NCI-H128 (cell line): ENCODE results near the gene CHMP1B.

Experiments used
- DNase-seq: peaks from one replicate; lab custom pipeline; 2025; ENCODE audit not compliant: unreplicated experiment; lab: John Stamatoyannopoulos, UW

CHMP1B gene, protein sequence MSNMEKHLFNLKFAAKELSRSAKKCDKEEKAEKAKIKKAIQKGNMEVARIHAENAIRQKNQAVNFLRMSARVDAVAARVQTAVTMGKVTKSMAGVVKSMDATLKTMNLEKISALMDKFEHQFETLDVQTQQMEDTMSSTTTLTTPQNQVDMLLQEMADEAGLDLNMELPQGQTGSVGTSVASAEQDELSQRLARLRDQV

DNA sequence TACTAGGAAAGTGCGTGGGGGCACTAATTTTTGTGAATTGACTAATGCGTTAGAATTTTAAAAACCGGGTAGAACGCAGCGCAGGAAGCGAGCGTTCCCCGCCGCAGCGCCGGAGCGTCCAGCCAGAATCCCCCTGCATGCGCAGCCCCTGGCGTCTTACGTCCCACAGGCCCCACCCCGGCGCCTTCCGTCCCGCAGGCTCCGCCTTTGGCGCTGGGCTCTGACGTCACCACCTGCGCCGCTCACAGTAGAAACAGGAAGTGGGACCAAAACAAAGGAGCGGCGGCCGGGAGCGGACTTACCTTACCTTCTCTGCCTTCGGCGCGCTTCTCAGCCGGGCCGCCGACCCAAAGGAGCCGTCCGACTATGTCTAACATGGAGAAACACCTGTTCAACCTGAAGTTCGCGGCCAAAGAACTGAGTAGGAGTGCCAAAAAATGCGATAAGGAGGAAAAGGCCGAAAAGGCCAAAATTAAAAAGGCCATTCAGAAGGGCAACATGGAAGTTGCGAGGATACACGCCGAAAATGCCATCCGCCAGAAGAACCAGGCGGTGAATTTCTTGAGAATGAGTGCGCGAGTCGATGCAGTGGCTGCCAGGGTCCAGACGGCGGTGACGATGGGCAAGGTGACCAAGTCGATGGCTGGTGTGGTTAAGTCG, at the start of gene CHMP1B:
Gene CHMP1B, plus strand, starts transcription at position 268 of the 660 bp plus-strand sequence. Its CDS starts 99 bp downstream, at position 367.
- DNase-seq, result peak; percentile 95

DNA sequence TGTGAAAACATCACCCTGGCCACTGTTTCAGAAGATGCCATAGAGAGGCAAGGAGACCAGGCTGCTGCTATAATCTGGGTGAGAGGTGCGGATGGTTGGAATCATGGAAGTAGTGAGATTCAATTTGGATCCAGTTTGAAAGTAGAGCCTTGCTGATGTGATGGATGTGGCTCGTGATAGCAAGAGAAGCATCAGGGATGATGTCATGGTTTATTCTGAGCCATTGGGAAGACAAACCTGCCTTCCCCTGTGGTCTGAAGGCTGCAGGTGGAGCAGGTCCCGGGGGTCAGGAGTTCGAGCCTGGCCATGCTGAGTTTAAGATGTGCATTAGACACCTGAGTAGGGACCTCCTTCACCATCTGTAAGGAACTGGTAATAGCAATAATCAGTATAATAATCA, 49.6 kb upstream of the CHMP1B start:
- no peak for DNase-seq

DNA sequence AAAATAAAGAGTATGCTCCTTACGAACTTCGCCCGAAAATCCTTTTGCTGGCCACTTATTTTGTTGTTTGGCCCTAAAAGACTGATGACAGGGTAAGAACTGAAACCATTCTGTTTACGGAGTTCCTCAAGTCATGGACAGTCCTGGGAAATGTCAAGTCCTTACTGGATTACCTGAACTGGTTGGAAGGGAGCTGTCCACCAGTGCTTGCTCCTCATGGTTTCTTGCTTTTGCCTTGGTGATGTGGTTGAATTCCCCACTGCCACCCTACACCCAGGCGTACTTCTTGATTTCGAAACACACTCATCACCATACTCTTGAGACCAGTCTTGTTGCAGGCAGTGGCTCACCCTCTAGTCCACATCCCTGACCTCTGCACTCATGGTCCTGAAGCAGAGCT, 49.1 kb upstream of the CHMP1B start:
- DNase-seq, result no peak

DNA sequence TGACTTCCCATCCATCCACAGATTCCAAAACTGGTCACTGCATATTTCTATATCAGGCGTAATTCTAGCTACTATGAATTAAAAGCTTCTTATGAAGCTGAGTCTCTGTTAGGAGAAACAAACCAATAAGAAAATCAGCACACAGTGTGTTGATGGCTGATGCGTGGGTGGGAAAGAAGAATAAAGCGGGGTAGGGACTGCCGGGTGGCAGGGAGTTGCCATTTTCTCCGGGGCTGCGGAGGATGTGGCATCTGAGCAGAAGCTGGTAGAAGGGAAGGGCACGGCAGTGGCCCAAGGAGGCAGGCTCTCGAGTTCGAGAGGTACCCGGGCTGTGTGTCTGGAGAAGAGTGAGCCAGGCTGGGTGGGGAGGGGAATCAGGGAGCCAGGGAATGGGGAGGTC, 48.6 kb upstream of the CHMP1B start:
- DNase-seq, result no peak

DNA sequence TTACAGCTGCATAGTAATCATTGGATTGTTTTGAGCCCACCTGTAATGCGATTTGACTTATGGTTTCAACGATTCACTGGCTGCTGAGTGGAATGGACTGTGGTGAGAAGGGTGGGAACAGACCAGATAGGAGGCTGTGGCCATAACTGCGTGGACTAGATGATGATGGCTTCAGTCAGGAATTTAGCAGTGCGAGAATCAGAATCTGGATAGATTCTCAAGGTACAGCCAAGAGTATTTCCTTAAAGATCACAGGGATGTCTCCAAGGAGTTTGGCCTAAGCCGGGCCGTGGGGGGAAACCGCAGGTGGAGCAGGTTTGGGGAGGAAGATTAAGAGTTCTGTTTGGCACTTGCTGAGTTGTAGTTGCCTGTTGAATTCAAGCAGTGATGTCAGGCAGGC, 44.0 kb upstream of the CHMP1B start:
- DNase-seq, result no peak

DNA sequence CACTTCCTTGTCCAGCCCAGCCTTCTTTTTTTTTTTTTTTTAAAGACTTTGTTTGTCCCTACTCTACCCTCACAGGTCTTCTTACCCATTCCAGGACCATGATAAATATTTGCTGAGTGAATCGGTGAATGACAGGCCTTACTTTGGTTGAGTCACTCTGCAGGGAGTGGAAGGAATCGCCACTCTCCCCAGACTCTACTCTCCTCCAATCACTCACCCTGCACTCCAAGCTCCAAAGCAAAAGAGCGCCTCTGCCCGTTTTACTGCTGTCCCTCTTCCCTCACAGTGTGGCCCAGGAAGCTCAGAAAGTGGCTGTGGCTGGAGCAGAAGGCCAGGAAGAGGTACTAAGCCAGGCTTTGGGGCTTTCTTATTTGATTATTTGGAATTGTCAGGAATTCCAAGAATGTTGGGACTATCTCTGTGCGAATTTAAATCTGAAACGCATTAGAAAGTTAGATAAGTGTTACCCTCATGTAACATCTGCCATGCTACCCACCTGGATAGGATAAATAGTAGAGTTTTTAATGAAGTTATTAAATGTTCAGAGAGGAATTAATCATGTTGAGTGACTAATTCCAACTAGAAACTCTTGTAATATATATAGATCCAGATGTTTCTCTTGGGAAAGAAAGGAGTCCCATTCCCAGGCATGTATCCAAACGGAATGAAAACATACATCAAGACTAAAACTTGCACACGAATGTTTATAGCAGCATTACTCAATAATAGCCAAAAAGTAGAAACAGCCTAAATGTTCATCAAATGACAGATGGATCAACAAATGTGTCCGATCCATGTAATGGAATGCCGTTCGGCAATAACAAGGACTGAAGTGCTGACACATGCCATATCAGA, 43.0 kb upstream of the CHMP1B start:
- DNase-seq, result no peak

DNA sequence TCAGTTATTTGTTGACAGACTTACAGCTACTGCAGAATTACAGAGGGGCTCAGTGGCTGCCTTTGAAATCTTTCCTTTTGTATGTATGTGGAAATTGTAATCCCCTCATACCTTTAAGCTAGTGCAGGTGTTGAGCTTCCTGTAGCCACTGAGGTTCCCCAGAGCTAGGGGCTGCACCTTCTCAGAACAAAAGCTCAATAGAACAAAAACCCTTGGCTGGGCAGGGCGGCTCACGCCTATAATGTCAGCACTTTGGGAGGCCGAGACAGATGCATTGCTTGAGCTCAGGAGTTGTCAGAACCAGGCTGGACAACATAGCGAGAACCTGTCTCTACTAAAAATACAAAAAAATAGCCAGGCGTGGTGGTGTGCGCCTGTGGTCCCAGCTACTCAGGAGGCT, 41.3 kb upstream of the CHMP1B start:
- no peak for DNase-seq

DNA sequence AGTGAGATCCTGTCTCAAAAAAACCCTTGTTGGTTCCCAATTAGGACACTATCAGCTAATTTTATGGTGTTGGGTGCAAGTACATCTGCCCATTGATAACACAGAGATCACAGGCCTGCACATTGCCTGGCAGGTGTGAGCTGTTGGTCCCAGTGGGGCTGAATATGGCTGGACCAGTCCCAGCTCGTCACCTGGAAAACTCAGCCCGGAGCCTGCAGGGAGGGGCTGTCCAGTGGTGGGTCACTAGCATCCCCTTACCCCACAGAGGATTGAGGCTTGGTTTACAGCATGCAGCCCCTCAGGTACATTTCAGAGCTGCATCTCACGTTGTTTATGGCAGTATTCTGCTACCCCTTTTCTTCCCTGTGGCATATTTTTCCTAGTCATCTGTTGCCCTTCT, 40.8 kb upstream of the CHMP1B start:
- DNase-seq, result no peak

DNA sequence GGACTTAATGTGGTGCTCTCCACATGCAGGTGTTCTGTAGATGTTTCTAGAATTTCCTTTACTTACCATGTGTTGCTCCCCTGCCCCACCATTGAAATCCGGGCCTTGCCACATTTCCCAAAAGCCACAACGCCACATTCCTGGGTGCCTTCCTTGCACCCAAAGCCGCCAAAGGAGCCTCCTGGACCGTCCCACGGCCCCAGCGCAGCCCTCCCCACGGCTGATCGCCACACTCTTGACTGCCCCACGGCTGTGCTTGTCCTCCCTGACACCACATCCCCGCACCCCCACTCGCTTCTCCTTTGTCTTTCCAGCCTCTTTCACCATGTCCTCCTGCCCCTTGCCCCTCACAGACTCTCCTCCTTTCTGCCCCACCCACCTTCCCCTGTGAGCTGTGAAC, 40.2 kb upstream of the CHMP1B start:
- DNase-seq, result no peak

DNA sequence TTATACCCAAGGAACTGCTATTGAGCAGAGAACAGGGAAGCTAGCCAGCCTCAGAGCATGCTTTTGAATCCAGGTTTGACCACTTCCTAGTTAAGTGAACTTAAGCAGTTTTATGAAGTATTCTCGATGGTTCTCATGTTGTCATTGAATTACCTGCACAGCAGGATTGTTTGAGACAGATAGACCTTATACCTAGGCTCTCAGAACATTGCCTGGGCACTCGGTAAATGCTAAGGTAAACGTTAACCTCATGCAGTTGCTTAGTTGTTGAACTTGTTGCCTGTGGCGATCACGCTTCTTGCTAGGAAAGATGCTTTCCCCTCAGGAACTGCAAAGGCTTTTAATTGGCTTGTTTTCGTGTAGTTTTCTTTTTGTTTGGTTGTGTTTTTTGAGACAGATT, 34.0 kb upstream of the CHMP1B start:
- no peak for DNase-seq

DNA sequence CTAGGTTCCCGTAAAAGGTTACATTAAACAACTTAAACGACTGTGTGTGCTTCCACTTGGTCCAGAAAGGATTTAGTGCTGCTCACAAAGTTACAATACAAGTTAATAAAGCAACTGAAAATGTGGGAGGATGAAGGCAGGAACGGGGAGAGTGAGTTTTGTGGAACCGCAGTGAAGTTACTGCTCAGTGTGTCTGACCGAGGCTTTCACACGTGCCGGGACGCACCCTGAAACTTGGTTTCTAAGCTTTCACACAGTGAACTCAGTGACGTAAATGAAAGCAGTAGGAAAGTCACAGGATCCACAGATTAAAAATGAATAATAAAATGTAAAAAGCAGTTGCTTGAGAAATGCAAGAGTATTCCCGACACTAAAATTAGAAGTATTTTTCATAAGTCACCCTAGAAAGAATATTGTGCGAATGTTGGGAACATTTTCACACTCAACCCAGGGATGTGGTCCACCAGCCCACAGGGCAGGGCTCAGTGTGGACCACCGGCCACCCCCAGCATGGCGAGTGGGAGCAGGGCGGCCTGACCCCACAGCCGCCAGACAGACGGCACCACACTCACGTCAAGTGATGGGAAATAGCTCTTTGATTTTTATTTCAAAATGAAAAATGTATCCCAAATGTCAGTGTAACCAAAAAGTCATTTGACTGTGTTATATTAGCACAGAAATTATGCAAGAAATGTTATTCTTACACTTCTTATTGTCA, 32.6 kb upstream of the CHMP1B start:
- no peak for DNase-seq

DNA sequence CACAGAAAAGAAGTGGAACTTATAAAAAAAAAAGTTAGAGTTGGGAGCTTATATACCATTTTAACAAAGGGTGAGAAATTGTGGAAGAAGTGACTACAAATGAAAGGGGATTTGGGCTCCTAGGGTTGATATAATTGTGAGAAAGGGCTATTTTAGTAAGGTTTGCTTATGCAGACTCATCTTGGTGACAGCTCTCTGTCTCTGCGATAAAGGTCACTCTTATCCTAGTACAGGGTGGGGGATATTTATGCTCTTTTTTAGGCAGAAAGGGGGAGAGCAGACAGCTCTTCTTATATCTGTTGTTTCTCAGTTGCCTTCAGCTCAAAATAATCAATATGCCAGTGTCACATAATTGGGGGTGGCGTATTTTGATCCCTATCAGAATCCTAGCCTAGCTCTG, 31.3 kb upstream of the CHMP1B start:
- no peak for DNase-seq

DNA sequence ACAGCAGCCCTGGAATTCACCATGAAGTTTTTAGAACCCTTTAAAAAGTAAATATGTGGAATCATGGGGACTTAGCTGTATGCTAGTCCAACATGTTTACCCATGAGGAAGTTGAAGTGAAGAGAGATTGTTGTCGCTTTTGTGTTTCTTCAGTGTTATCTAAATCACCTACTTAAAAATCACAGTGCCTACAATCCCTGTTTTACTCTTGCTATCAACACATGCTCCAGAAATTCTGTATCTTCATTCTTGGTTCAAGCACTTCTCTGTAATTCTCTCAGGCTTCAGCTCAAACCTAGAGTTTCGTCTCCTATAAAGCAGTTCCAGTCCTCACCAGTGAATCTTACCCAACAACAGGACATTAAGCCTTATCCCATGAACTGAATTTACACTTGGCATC, 30.5 kb upstream of the CHMP1B start:
- DNase-seq, result no peak

DNA sequence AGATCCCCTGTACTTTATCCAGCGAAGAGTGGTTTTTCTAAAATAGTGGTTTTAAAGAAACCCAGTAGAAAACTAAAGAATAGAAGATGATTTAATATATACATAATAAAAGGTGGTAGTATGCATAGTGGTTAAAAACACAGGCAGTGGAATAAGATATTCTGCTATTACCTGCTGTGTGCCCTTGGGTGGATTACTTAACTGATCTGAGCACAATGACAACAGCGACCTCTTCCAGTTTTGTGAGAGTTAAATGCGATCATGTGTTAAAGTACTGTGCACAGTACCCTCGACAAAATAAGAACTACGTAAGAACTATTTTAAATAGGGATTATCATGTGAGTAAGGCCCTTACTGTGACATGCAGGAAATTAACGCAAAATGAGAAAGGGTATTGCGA, 30.0 kb upstream of the CHMP1B start:
- DNase-seq, result no peak

DNA sequence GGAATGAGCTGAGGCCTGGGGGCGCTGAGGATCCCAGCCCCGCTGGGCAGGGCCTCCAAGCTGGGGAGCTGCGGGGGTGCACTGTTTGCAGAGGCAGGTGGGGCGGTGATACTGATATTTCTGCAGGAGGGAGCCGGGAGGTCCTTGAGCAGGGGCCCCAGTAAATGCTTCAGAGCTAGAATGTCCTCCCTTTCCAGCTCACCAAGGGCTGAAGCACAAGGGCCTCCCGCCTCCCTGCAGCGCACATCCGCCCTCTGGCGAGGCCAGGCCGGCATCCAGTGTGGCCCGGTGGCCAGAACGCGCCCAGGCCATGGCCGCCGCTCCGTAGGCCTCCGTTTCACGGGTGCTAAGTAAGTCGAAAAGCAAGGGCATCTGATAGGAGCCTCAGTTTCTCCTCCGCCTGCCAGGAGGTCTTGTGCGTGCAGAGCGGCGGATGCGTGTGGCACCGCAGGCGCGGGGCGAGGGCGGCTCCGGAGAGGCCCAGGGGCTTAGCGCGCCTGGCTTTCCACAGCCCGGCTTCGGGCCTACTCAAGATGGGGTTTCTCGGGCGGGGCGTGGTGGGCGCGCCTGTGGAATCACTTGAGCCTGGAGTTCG, 29.5 kb upstream of the CHMP1B start:
- DNase-seq, result no peak

DNA sequence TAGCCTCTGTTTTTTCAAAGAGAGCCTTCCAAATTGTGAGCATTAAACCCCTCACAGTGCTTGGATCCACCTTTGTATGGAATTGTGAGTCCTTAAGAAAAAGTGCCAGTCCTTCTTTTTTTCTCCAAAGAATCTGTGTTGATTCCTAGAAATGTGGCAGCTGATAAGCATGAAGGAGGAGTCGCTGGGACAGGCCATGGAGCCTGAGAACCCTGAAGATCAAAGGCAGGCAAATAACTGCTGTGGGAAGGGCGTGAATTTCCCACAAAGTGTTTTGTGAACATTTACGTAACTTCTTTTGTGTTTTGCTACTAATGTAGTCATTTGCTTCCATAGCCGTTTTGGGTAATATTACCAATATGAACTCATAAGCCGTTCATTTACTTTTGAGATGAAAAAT, 27.7 kb upstream of the CHMP1B start:
- DNase-seq, result no peak

DNA sequence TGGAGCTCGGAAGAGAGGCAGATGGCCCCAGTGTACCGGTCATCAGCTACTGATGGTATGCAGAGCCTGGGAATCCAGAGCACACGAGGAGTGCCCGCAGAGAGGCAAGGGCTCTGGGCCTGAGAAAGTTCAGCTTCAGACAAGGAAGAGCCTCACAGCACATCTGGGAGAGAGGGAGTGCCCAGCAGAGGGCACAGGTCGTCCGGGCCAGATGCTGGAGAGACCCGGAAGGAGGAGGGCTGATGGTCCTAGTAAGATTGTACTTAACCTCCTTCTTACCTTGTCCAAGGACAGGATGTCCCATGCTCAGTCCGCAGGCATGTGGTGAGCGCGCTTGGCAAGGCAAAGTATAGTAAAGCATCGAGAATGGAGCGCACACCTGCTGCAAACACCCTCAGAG, 24.4 kb upstream of the CHMP1B start:
- no peak for DNase-seq

DNA sequence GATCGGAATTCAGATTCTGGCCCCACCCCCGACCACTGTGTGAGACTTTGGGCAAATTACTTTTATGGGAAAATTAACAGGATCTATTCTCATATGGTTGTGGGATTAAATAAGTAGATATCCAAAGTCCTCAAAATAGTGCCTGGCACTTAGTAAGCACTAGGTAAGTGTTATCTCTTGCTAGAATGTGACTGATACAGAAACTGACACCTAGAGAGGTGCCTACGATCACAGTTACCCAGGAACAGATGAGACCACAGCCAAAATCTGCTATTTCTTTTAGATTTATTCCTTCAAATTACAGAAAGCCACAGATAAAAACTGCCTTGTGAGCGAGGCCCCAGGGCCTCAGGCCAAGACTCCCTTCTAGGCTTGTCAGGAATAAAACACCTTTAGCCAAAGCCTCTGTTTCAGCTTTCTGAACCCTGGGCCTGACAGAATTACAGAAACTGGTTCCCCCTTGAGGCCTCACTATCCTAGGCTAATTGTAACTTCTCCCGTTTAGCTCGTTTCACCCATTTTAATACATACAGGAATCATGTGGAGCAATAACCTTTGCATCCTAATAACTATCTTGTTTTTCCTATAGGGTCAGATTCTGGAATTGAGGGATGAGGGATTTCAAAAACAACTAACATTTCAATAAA, 22.3 kb upstream of the CHMP1B start:
- DNase-seq, result no peak

DNA sequence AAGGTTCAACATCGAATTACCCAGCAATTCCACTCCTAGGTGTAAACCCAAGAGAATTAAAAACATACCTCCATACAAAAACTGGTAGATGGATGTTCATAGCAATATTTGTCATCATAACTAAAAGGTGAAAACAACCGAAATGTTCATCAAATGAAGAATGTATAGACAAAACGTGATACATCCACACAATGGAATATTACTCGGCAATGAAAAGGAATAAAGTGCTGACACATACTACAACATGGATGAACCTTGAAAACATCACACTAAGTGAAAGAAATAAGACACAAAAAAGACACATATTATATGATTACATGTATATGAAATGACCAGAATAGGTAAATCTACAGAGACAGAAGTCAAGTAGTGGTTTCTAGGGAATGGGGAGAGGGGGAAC, 20.6 kb upstream of the CHMP1B start:
- no peak for DNase-seq

DNA sequence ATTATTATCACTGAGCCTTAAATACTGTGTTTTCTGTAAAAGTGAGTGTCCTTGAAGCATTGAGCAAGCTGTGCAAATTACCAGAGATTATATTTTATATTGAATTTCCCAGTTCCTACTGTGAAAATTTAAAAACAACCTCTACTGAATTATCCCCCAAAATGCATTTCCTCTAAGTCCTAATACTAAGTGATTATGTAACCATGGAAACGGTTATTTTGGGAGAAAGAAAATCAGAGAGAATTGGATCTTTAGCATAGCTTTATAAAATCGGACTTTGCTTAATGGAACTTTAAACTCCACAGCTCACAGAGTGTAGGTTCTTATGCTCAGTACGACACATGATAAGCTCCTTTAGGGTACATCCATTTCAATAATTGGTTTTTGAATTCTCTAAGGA, 19.3 kb upstream of the CHMP1B start:
- DNase-seq, result no peak

DNA sequence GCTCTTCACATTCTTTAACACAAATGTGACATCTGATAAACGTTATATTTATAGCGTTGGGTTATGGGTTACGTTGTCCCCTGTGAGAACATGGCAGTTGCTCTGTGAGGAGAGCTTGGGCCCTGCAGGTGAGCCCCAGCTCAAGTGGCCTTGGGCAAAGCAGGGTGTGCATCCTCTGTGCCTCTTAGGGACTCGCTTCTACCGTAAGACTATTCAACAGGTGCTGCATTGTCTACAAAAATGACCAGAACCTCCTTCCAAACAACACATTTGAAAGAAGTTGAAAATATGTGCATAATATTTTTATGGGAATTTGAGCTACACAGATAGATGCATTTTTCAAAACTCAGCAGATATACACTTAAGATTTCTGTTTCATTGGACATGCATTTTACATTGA, 16.4 kb upstream of the CHMP1B start:
- DNase-seq, result no peak
